Lower leg skin (tissue), 4 donors: ENCODE data around the gene TOX2. TPM values are rescaled to one million over a fixed set of nuclear protein-coding genes. Genes with fewer than 3 reads are reported as not detected.

ENCODE experiments used
- DNase-seq, 2 donors: peaks; one replicate each; pipeline ENCODE4 v3.0.0-alpha.2; 2019; ENCODE audit warnings: low spot score in 2 of 2
- H3K4me3 ChIP-seq: fragments of 200-600 bp; sonication (generic); 2 replicates; pipeline ENCODE4 v1.5.1; 2017; ENCODE audit warnings: mild to moderate bottlenecking, low read depth; ENCODE audit not compliant: poor library complexity, severe bottlenecking
- POLR2A ChIP-seq, 2 donors: fragments of 450-650 bp; IDR thresholded peaks; one replicate each; pipeline ENCODE4 v1.6.1; 2016 to 2017; ENCODE audit warnings: antibody characterized with exemption in 2 of 2, mild to moderate bottlenecking in 1 of 2, moderate library complexity in 1 of 2
- WGBS, 2 donors: methylation state at CpG; one replicate each; pipeline ENCODE4 v1.1.5; 2018; 5-methylcytosine and 5-hydroxymethylcytosine counted together
- intact Hi-C: fragments of 100-400 bp; cut with DNase I; formaldehyde crosslinking; loops from one replicate; pipeline ENCODE4 v1.15.0; 2023; ENCODE audit warnings: low total_unique reads
- total RNA-seq, 4 donors: library from RNA; depleted of rRNA; stranded (reverse); fragments of >200 nt; gene quantifications; one replicate each; pipeline ENCODE4 v1.1.0, GENCODE V29; 2016
- TF ChIP-seq, protein P1 (sequence below), 3 donors: fragments of 450-650 bp; IDR thresholded peaks; one replicate each; pipeline ENCODE4 v1.5.1; 2016; ENCODE audit warnings: antibody characterized with exemption in 3 of 3, mild to moderate bottlenecking in 3 of 3, moderate library complexity in 2 of 3

Gene TOX2
- total RNA-seq, 4 donors from 2014 or later, result 1.8 to 5.2 (median 1.9) TPM

DNA sequence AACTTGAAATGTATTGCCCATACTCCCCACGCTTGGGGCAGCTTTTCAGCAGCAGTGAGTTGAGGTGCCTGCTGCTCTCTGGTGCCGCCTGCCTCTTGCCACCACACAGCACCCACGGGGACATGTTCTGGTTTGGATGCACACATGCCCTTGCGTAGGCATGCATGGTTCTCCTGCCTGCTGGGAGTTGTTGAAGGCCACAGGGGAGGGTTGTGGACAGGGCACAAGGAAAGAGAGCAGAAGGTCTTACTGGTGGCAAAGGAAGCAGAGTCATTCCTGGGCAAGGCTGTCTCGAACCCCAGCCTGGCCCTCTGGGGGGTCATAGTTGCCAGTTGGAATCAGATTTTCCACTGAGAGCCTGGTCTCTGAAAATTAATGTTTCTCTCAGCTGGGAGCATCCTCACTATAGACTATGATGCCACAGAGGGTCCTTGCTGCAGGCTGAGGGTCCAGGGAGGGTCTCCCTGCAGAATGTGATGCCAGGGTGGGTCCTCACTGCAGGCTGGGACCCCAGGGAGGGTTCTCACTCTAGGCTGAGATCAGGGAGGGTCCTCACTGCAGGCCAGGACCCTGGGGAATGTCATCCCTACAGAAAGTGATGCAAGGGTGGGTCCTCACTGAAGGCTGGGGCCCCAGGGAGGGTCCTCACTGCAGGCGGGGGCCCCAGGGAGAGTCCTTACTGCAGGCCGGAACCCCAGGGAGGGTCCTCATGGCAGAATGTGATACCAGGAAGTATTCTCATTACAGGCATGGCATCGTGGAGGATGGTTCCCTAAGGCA lies 59.2 kb downstream of the TOX2 start:
- TF ChIP-seq, protein P1, sequence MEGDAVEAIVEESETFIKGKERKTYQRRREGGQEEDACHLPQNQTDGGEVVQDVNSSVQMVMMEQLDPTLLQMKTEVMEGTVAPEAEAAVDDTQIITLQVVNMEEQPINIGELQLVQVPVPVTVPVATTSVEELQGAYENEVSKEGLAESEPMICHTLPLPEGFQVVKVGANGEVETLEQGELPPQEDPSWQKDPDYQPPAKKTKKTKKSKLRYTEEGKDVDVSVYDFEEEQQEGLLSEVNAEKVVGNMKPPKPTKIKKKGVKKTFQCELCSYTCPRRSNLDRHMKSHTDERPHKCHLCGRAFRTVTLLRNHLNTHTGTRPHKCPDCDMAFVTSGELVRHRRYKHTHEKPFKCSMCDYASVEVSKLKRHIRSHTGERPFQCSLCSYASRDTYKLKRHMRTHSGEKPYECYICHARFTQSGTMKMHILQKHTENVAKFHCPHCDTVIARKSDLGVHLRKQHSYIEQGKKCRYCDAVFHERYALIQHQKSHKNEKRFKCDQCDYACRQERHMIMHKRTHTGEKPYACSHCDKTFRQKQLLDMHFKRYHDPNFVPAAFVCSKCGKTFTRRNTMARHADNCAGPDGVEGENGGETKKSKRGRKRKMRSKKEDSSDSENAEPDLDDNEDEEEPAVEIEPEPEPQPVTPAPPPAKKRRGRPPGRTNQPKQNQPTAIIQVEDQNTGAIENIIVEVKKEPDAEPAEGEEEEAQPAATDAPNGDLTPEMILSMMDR (IDR thresholded peaks at IDR 0.05), result no peak
- TF ChIP-seq POLR2A (IDR thresholded peaks at IDR 0.05), result no peak

GRCh38 chr20:43974695-43975094 lies 60.0 kb downstream of the TOX2 start:
- 69 to 77% methylated on average over 5 of the region's 5 CpGs for WGBS, 2 donors
- H3K4me3 ChIP-seq, result no peak overlapping the region
- TF ChIP-seq, protein P1 (IDR thresholded peaks at IDR 0.05), result no peak
- no peak for TF ChIP-seq POLR2A (IDR thresholded peaks at IDR 0.05)
- DNase-seq, result no peak
- intact Hi-C loops, result no loop called here

More for the DNA sequence above, 59.2 kb downstream of the TOX2 start:
- DNase-seq, result no peak
- 57 to 83% methylated on average over 7 to 8 of the region's 8 CpGs for WGBS, 2 donors
- intact Hi-C loops, result no loop called here
- no peak overlapping the region for H3K4me3 ChIP-seq

DNA sequence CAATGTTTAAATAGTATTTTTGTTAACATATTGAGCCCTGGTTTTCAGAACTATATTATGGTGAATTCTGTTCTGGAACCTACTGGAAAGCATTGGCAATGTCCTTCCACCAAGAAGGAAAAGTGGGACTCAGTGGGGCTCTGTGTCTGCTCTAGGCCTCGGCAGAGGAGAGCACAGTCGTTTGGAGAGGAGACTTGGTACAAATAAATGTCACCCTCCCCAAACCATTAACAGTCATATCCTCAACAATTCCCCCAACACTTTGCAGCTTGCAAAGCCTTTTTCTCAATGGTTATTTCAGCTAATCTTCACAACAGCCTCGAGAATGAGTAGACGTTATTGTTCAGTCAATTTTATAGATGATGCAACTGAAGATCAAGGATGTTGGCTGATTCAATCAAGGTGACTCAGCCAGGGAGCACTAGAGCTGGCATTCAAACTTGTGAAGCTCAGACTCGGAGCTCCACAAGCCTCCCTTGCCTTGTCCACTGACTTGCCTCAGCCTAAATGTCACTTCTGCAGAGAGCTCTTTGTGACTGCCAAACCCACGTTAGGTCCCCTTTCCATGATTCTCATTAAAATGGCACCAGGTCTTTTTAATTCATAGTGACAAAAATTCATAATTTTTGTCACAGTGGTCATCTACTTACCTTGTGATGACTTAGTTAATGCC lies 60.6 kb downstream of the TOX2 start:
- WGBS, 2 donors, result 62% methylated on average over 6 of the region's 6 CpGs
- DNase-seq, result no peak

DNA sequence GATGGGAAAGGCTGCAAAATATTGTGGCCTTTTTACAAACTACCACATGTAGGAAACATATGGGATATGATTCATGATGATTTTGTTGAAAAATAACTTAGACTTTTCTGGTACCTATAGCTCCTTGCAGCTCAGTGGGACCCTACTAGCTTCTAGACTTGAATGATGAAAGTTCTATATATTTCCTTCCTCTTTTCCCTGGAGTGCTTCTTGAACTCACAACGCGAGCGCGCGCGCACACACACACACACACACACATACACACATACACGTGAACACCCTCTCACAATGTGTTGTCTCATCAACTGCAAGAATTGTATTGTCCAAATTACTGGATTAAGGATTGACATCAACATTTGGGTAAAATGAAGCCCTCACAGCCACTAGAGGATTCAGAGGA lies 61.9 kb downstream of the TOX2 start:
- intact Hi-C loops, result no loop called here
- 85% methylated on average over 7 of the region's 7 CpGs for WGBS, 2 donors
- DNase-seq, result no peak
- no peak overlapping the region for H3K4me3 ChIP-seq
- TF ChIP-seq, protein P1 (IDR thresholded peaks at IDR 0.05), result no peak
- TF ChIP-seq POLR2A (IDR thresholded peaks at IDR 0.05), result no peak

More for the DNA sequence above, 60.6 kb downstream of the TOX2 start:
- H3K4me3 ChIP-seq, result no peak overlapping the region
- intact Hi-C loops, result no loop called here
- TF ChIP-seq POLR2A (IDR thresholded peaks at IDR 0.05), result no peak
- TF ChIP-seq, protein P1 (IDR thresholded peaks at IDR 0.05), result no peak

DNA sequence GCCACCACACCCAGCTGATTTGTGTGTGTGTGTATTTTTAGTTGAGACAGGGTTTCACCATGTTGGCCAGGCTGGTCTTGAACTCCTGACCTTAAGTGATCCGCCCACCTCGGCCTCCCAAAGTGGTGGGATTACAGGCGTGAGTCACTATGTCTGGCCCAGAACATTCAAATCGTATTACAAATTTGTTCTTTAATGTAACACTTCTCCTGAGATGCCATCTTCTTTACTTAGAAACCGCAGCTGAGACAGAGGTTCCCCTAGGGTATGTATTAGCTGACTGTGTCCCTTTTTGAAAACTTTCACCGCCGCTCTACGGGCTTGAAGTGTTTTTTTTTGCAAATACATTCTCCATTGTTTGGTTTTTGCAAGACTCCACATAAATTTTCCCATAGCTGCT lies 62.6 kb downstream of the TOX2 start:
- intact Hi-C loops, result no loop called here
- WGBS, 2 donors, result 71 to 82% methylated on average over 8 of the region's 8 CpGs
- no peak for DNase-seq
- no peak for TF ChIP-seq POLR2A (IDR thresholded peaks at IDR 0.05)
- TF ChIP-seq, protein P1 (IDR thresholded peaks at IDR 0.05), result no peak
- H3K4me3 ChIP-seq, result no peak overlapping the region
